Prostate gland (tissue), 2 donors: ENCODE measurements around the gene BICC1. TPM values are rescaled to one million over a fixed set of nuclear protein-coding genes. Genes with fewer than 3 reads are reported as not detected.

Experiments used
- DNase-seq: peaks from one replicate; pipeline ENCODE4 v3.0.0-alpha.2; 2019; ENCODE audit warnings: low spot score
- H3K27ac ChIP-seq, 2 donors: fragments of 200-600 bp; sonication (generic); 2 replicates each; pipeline ENCODE4 v1.5.1; 2017 to 2019
- H3K27me3 ChIP-seq: fragments of 200-600 bp; sonication (generic); replicated peaks from 2 replicates; pipeline ENCODE4 v1.5.1; 2019; ENCODE audit not compliant: insufficient read depth
- H3K36me3 ChIP-seq, 2 donors: fragments of 200-600 bp; sonication (generic); 1 replicate in 1 of 2; 2 replicates in 1 of 2; pipeline versions ENCODE4 v1.5.1 to v1.8.1; 2017 to 2019
- H3K4me1 ChIP-seq: fragments of 200-600 bp; sonication (generic); replicated peaks from 2 replicates; pipeline ENCODE4 v1.5.1; 2019
- H3K4me3 ChIP-seq, 2 donors: fragments of 200-600 bp; sonication (generic); 2 replicates each; pipeline ENCODE4 v1.5.1; 2017 to 2019
- H3K9me3 ChIP-seq: fragments of 200-600 bp; sonication (generic); 2 replicates; pipeline ENCODE4 v1.5.1; 2017
- CTCF ChIP-seq, 4 experiments: fragments of 200-600 bp in 2 of 4; fragments of 450-650 bp in 2 of 4; sonication (generic) in 2 of 4; IDR thresholded peaks; 1 replicate in 3 of 4; 2 replicates in 1 of 4; pipeline ENCODE4 v1.5.1; 2016 to 2019; ENCODE audit warnings: antibody characterized with exemption in 4 of 4, mild to moderate bottlenecking in 2 of 4, moderate library complexity in 2 of 4
- POLR2A ChIP-seq: fragments of 450-650 bp; IDR thresholded peaks from one replicate; pipeline ENCODE4 v1.6.1; 2016; ENCODE audit warnings: antibody characterized with exemption, mild to moderate bottlenecking
- POLR2AphosphoS5 ChIP-seq: sonication (generic); formaldehyde crosslinking; IDR thresholded peaks from one replicate; pipeline ENCODE4 v1.6.1; 2017; ENCODE audit warnings: antibody characterized with exemption
- WGBS: methylation state at CpG from one replicate; pipeline ENCODE4 v1.1.5; 2018; 5-methylcytosine and 5-hydroxymethylcytosine counted together
- intact Hi-C: fragments of 100-400 bp; cut with DNase I; formaldehyde crosslinking; loops from one replicate; pipeline ENCODE4 v1.14.2; 2022
- total RNA-seq, 2 donors: library from RNA; depleted of rRNA; stranded (reverse); fragments of >200 nt; gene quantifications; one replicate each; pipeline ENCODE4 v1.1.0, GENCODE V29; 2016

BICC1 gene
- total RNA-seq, 2 donors from 2014 or later: 5.1 to 12.7 TPM

DNA sequence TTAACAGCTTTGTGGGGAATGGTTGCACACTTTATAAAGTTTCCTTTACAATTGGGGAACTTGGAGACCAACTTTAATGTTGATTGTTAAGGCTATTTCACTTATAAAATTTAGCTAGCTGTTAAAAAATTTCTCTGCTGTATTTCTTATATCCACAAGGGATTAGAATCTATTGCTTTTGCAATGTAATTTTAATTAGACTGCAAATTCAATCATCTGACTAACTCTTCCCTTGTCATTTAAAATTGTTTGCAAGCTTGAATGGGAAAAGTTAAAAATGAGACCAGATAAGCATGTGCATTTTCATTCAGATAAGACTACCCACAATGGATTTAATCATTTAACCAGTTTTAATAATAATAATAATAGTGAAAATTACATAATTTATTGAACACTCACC lies 213.2 kb downstream of the BICC1 start:
- intact Hi-C loops: no loop called here
- no peak overlapping the region for H3K27ac ChIP-seq
- no peaks in the 10 kb centered on the region for H3K9me3 ChIP-seq
- H3K27me3 ChIP-seq: no peaks in the 10 kb centered on the region
- no peaks in the 10 kb centered on the region for H3K36me3 ChIP-seq
- no peaks in the 10 kb centered on the region for H3K4me1 ChIP-seq
- no peak overlapping the region for H3K4me3 ChIP-seq
- no peak for TF ChIP-seq POLR2AphosphoS5
- TF ChIP-seq POLR2A: no peak
- TF ChIP-seq CTCF (IDR thresholded peaks at IDR 0.05): no peak
- DNase-seq: no peak

DNA sequence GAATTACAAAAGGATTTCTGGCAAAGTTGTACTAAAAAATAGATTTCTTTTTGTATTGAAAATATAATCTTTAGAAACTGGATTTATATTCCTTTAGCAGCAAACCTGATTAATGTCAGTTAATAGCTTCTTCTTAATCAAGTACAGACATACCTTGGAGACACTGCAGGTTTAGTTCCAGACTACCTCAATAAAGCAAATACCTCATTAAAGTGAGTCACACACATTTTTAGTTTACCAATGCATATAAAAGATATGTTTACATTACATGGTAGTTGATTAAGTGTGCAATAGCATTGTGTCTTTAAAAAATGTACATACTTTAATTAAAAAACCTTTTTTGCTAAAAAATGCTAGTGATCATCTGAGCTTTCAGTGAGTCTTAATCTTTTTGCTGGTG lies 215.0 kb downstream of the BICC1 start:
- no peak overlapping the region for H3K27ac ChIP-seq
- no peaks in the 10 kb centered on the region for H3K4me1 ChIP-seq
- TF ChIP-seq POLR2A (no peak), POLR2AphosphoS5 (no peak), CTCF (IDR thresholded peaks at IDR 0.05) (no peak)
- no peaks in the 10 kb centered on the region for H3K36me3 ChIP-seq
- no peak overlapping the region for H3K4me3 ChIP-seq
- no peak for DNase-seq
- no peaks in the 10 kb centered on the region for H3K9me3 ChIP-seq
- intact Hi-C loops: no loop called here
- no peaks in the 10 kb centered on the region for H3K27me3 ChIP-seq

DNA sequence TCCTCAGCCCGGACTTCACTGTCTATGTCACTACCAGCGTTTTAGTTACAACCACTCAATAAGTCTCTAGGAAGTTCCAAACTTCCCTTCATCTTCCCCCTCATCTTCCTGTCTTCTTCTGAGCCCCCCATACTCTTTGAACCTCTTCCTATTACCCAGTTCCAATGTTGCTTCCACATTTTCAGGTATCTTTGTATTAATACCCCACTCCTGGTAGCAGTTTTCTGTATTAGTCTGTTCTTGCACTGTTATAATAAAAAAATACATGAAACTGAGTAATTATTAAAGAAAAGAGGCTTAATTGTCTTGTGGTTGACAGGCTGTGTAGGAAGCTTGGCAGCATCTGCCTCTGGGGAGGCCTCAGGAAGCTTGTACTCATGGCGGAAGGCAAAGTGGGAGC lies 218.6 kb downstream of the BICC1 start:
- Histone ChIP-seq H3K9me3 (no peaks in the 10 kb centered on the region), H3K36me3 (no peaks in the 10 kb centered on the region), H3K4me1 (no peaks in the 10 kb centered on the region), H3K27ac (no peak overlapping the region), H3K27me3 (no peaks in the 10 kb centered on the region), H3K4me3 (no peak overlapping the region)
- 95% methylated on average over 3 of the region's 3 CpGs for WGBS
- no peak for TF ChIP-seq POLR2A
- TF ChIP-seq CTCF (IDR thresholded peaks at IDR 0.05): no peak
- TF ChIP-seq POLR2AphosphoS5: no peak
- intact Hi-C loops: no loop called here
- no peak for DNase-seq

- TF ChIP-seq CTCF (IDR thresholded peaks at IDR 0.05): no peak
- TF ChIP-seq POLR2A: no peak
- no peak for TF ChIP-seq POLR2AphosphoS5
- no peaks in the 10 kb centered on the region for H3K27me3 ChIP-seq
- no peaks in the 10 kb centered on the region for H3K9me3 ChIP-seq
- no peak overlapping the region for H3K4me3 ChIP-seq
- H3K27ac ChIP-seq: no peak overlapping the region
- DNase-seq: no peak
- 86% methylated on average over 1 of the region's 1 CpG for WGBS
- H3K36me3 ChIP-seq: no peaks in the 10 kb centered on the region
- intact Hi-C loops: no loop called here
- H3K4me1 ChIP-seq: no peaks in the 10 kb centered on the region
These were observed 220.8 kb downstream of the BICC1 start for GRCh38 chr10:58733436-58733835.

- H3K36me3 ChIP-seq: no peaks in the 10 kb centered on the region
- no peak for TF ChIP-seq POLR2AphosphoS5
- no peak for TF ChIP-seq POLR2A
- TF ChIP-seq CTCF (IDR thresholded peaks at IDR 0.05): no peak
- no peaks in the 10 kb centered on the region for H3K9me3 ChIP-seq
- 66% methylated on average over 5 of the region's 5 CpGs for WGBS
- H3K4me1 ChIP-seq: no peaks in the 10 kb centered on the region
- intact Hi-C loops: no loop called here
- H3K4me3 ChIP-seq: no peak overlapping the region
- no peaks in the 10 kb centered on the region for H3K27me3 ChIP-seq
- DNase-seq: no peak
- no peak overlapping the region for H3K27ac ChIP-seq
These were observed 221.4 kb downstream of the BICC1 start for GRCh38 chr10:58734116-58734515.
